DMS 273 treated with DMSO at 0.1 percent for 48 hours (cell line): ENCODE measurements around the gene PSMC1.
"Not testable (repeated sequence)": the region's sequence is repeated elsewhere in the genome, so short reads cannot be mapped to it uniquely, and the experiment has no call there.

Source experiments
- DNase-seq: peaks from one replicate; lab custom pipeline; 2025; lab: John Stamatoyannopoulos, UW

PSMC1 gene

GRCh38 chr14:90256354-90257131 is at the start of gene PSMC1:
Gene PSMC1 (plus strand): TSS chr14:90256553. CDS start chr14:90256598, 45 bp downstream.
- DNase-seq: peak; percentile 66

- DNase-seq: no peak
Observed at GRCh38 chr14:90213099-90213748, 43.1 kb upstream of the PSMC1 start.

- DNase-seq: no peak
Observed at GRCh38 chr14:90228478-90228877, 27.9 kb upstream of the PSMC1 start.

- DNase-seq: not testable (repeated sequence)
Observed at GRCh38 chr14:90229942-90230341, 26.4 kb upstream of the PSMC1 start.

GRCh38 chr14:90235179-90235976 is 21.0 kb upstream of the PSMC1 start:
- peak; percentile 46 for DNase-seq

GRCh38 chr14:90239139-90239538 is 17.2 kb upstream of the PSMC1 start:
- DNase-seq: no peak

- DNase-seq: no peak
Observed at GRCh38 chr14:90242444-90242843, 13.9 kb upstream of the PSMC1 start.

- no peak for DNase-seq
Observed at GRCh38 chr14:90246936-90247335, 9.4 kb upstream of the PSMC1 start.

GRCh38 chr14:90247441-90247840 is 8.9 kb upstream of the PSMC1 start:
- DNase-seq: not testable (repeated sequence)

- no peak for DNase-seq
Observed at GRCh38 chr14:90248594-90248993, 7.8 kb upstream of the PSMC1 start.

GRCh38 chr14:90253826-90254225 is 2.5 kb upstream of the PSMC1 start:
- no peak for DNase-seq

GRCh38 chr14:90255871-90256270 is 482 bp upstream of the PSMC1 start:
- DNase-seq: no peak

- DNase-seq: no peak
Observed at GRCh38 chr14:90263748-90264449, 7.5 kb downstream of the PSMC1 start.

GRCh38 chr14:90266441-90267154 is 10.2 kb downstream of the PSMC1 start:
- no peak for DNase-seq

- no peak for DNase-seq
Observed at GRCh38 chr14:90268420-90268819, 12.1 kb downstream of the PSMC1 start.

GRCh38 chr14:90272523-90272922 is 16.2 kb downstream of the PSMC1 start:
- no peak for DNase-seq

GRCh38 chr14:90273532-90273931 is 17.2 kb downstream of the PSMC1 start:
- no peak for DNase-seq

GRCh38 chr14:90274019-90274418 is 17.7 kb downstream of the PSMC1 start:
- no peak for DNase-seq

- DNase-seq: no peak
Observed at GRCh38 chr14:90274808-90275457, 18.6 kb downstream of the PSMC1 start.

GRCh38 chr14:90275458-90275814 is 19.1 kb downstream of the PSMC1 start:
- no peak for DNase-seq

- no peak for DNase-seq
Observed at GRCh38 chr14:90275820-90276219, 19.5 kb downstream of the PSMC1 start.
